Suprapubic skin (tissue), 4 donors: ENCODE data around the gene LATS2.

Experiments
- CTCF ChIP-seq, 2 donors: fragments of 200-600 bp in 1 of 2; fragments of 450-650 bp in 1 of 2; sonication (generic) in 1 of 2; IDR thresholded peaks; one replicate each; pipeline ENCODE4 v1.5.1; 2016 to 2019; ENCODE audit warnings: antibody characterized with exemption in 2 of 2, mild to moderate bottlenecking in 1 of 2, moderate library complexity in 1 of 2
- EP300 ChIP-seq: sonication (generic); formaldehyde crosslinking; IDR thresholded peaks from one replicate; pipeline ENCODE4 v1.6.1; 2017; ENCODE audit warnings: antibody characterized with exemption
- POLR2A ChIP-seq, 2 donors: fragments of 450-650 bp; IDR thresholded peaks; one replicate each; pipeline ENCODE4 v1.6.1; 2017; ENCODE audit warnings: antibody characterized with exemption in 2 of 2, mild to moderate bottlenecking in 2 of 2, moderate library complexity in 2 of 2
- POLR2AphosphoS5 ChIP-seq, 3 donors: sonication (generic); formaldehyde crosslinking; IDR thresholded peaks; one replicate each; pipeline ENCODE4 v1.6.1; 2017; ENCODE audit warnings: antibody characterized with exemption in 3 of 3

- no peak for TF ChIP-seq CTCF (IDR thresholded peaks at IDR 0.05)
- TF ChIP-seq POLR2A (IDR thresholded peaks at IDR 0.05), result no peak
- no peak for TF ChIP-seq POLR2AphosphoS5 (IDR thresholded peaks at IDR 0.05)
- TF ChIP-seq EP300, result no peak
Measured at GRCh38 chr13:20993211-20993610, 68.2 kb downstream of the LATS2 start.
